Loucy (cell line): ENCODE measurements around the gene TOX2.

ENCODE experiments used
- H2AFZ ChIP-seq: fragments of 200-600 bp; sonication (generic); 2 replicates; pipeline ENCODE4 v1.6.0; 2016; ENCODE audit warnings: antibody characterized with exemption, mild to moderate bottlenecking, low read length, moderate library complexity
- H3F3A ChIP-seq: fragments of 200-600 bp; 2 replicates; pipeline ENCODE4 v1.6.0; 2016; ENCODE audit warnings: antibody characterized with exemption, low read depth, mild to moderate bottlenecking
- H3K27me3 ChIP-seq: fragments of 200-600 bp; sonication (generic); 2 replicates; pipeline ENCODE4 v1.6.1; 2014; ENCODE audit warnings: low read length, mild to moderate bottlenecking; ENCODE audit not compliant: insufficient read depth, poor library complexity, severe bottlenecking
- H3K36me3 ChIP-seq: fragments of 200-600 bp; sonication (generic); 2 replicates; pipeline ENCODE4 v1.6.1; 2016; ENCODE audit warnings: low read length; ENCODE audit not compliant: insufficient read depth
- H3K4me1 ChIP-seq: fragments of 200-600 bp; sonication (generic); 2 replicates; pipeline ENCODE4 v1.5.1; 2014; ENCODE audit warnings: low read length, mild to moderate bottlenecking; ENCODE audit not compliant: insufficient read depth, poor library complexity, severe bottlenecking
- H3K4me2 ChIP-seq: fragments of 200-600 bp; sonication (generic); 2 replicates; pipeline ENCODE4 v1.6.0; 2014; ENCODE audit warnings: antibody characterized with exemption, low read length, low read depth, mild to moderate bottlenecking; ENCODE audit not compliant: poor library complexity, severe bottlenecking
- H3K4me3 ChIP-seq: fragments of 200-600 bp; sonication (generic); 2 replicates; pipeline ENCODE4 v1.5.1; 2014; ENCODE audit warnings: low read length, mild to moderate bottlenecking, mixed read lengths; ENCODE audit not compliant: poor library complexity, severe bottlenecking
- H3K79me2 ChIP-seq: fragments of 200-600 bp; sonication (generic); 2 replicates; pipeline ENCODE4 v1.6.1; 2014; ENCODE audit warnings: low read length; ENCODE audit not compliant: insufficient read depth
- H3K9ac ChIP-seq: fragments of 200-600 bp; sonication (generic); 2 replicates; pipeline ENCODE4 v1.6.0; 2014; ENCODE audit warnings: mild to moderate bottlenecking, low read depth, low read length, moderate library complexity; ENCODE audit not compliant: poor library complexity, severe bottlenecking
- H3K9me2 ChIP-seq: fragments of 200-600 bp; sonication (generic); replicated peaks from 2 replicates; pipeline ENCODE4 v1.6.1; 2016; ENCODE audit warnings: low read depth, low read length, mixed read lengths
- H3K9me3 ChIP-seq: fragments of 200-600 bp; sonication (generic); 2 replicates; pipeline ENCODE4 v1.6.1; 2014; ENCODE audit warnings: mild to moderate bottlenecking, antibody characterized with exemption, low read length, low read depth; ENCODE audit not compliant: insufficient read depth
- H4K20me1 ChIP-seq: fragments of 200-600 bp; sonication (generic); 2 replicates; pipeline ENCODE4 v1.6.0; 2014; ENCODE audit warnings: antibody characterized with exemption, low read length, mild to moderate bottlenecking; ENCODE audit not compliant: insufficient read depth, poor library complexity, severe bottlenecking
- EZH2phosphoT487 ChIP-seq: fragments of 200-600 bp; IDR thresholded peaks from 2 replicates; pipeline ENCODE4 v1.6.1; 2018; ENCODE audit warnings: antibody characterized with exemption, mild to moderate bottlenecking, moderate library complexity, borderline replicate concordance
- TF ChIP-seq, protein P1 (sequence below): fragments of 200-600 bp; sonication (generic); conservative IDR thresholded peaks from 2 replicates; pipeline ENCODE4 v1.5.1; 2014; ENCODE audit warnings: mild to moderate bottlenecking, antibody characterized with exemption, low read length

The TOX2 gene

GRCh38 chr20:44075191-44075949 is 160.7 kb downstream of the TOX2 start:
- Histone ChIP-seq H3K27me3 (no peaks in the 10 kb centered on the region), H3K4me2 (no peak overlapping the region), H3K9ac (no peak overlapping the region), H3K9me3 (no peaks in the 10 kb centered on the region), H4K20me1 (no peaks in the 10 kb centered on the region), H3K36me3 (no peaks in the 10 kb centered on the region), H3F3A (no peaks in the 10 kb centered on the region), H2AFZ (no peak overlapping the region), H3K79me2 (no peaks in the 10 kb centered on the region), H3K4me3 (no peak overlapping the region), H3K4me1 (peaks cover 56% of the 10 kb centered on the region), H3K9me2 (no peaks in the 10 kb centered on the region)
- TF ChIP-seq, protein P1, sequence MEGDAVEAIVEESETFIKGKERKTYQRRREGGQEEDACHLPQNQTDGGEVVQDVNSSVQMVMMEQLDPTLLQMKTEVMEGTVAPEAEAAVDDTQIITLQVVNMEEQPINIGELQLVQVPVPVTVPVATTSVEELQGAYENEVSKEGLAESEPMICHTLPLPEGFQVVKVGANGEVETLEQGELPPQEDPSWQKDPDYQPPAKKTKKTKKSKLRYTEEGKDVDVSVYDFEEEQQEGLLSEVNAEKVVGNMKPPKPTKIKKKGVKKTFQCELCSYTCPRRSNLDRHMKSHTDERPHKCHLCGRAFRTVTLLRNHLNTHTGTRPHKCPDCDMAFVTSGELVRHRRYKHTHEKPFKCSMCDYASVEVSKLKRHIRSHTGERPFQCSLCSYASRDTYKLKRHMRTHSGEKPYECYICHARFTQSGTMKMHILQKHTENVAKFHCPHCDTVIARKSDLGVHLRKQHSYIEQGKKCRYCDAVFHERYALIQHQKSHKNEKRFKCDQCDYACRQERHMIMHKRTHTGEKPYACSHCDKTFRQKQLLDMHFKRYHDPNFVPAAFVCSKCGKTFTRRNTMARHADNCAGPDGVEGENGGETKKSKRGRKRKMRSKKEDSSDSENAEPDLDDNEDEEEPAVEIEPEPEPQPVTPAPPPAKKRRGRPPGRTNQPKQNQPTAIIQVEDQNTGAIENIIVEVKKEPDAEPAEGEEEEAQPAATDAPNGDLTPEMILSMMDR, result no peak
- no peak for TF ChIP-seq EZH2phosphoT487

GRCh38 chr20:44075950-44076232 is 161.2 kb downstream of the TOX2 start:
- H3K36me3 ChIP-seq, result no peaks in the 10 kb centered on the region
- peaks cover 54% of the 10 kb centered on the region for H3K4me1 ChIP-seq
- no peaks in the 10 kb centered on the region for H3K9me3 ChIP-seq
- no peak overlapping the region for H3K9ac ChIP-seq
- H3K9me2 ChIP-seq, result no peaks in the 10 kb centered on the region
- H3K4me3 ChIP-seq, result no peak overlapping the region
- no peaks in the 10 kb centered on the region for H4K20me1 ChIP-seq
- no peaks in the 10 kb centered on the region for H3K79me2 ChIP-seq
- H3K27me3 ChIP-seq, result no peaks in the 10 kb centered on the region
- no peak for TF ChIP-seq EZH2phosphoT487
- TF ChIP-seq, protein P1, result no peak
- H2AFZ ChIP-seq, result no peak overlapping the region
- no peaks in the 10 kb centered on the region for H3F3A ChIP-seq
- no peak overlapping the region for H3K4me2 ChIP-seq

GRCh38 chr20:44079291-44079690 is 164.6 kb downstream of the TOX2 start:
- no peaks in the 10 kb centered on the region for H4K20me1 ChIP-seq
- TF ChIP-seq, protein P1, result no peak
- TF ChIP-seq EZH2phosphoT487, result no peak
- no peak overlapping the region for H3K9ac ChIP-seq
- H3K9me2 ChIP-seq, result no peaks in the 10 kb centered on the region
- H3K9me3 ChIP-seq, result no peaks in the 10 kb centered on the region
- H2AFZ ChIP-seq, result no peak overlapping the region
- no peaks in the 10 kb centered on the region for H3K27me3 ChIP-seq
- no peak overlapping the region for H3K4me3 ChIP-seq
- no peak overlapping the region for H3K4me2 ChIP-seq
- H3F3A ChIP-seq, result no peaks in the 10 kb centered on the region
- H3K79me2 ChIP-seq, result no peaks in the 10 kb centered on the region
- H3K4me1 ChIP-seq, result peaks cover 21% of the 10 kb centered on the region
- H3K36me3 ChIP-seq, result no peaks in the 10 kb centered on the region
